GM18873 (cell line): ENCODE results near the gene APPBP2.

Source experiments
- ATAC-seq: cut with Tn5 transposase; IDR thresholded peaks from one replicate; pipeline ENCODE4 v1.9.1; 2021; ENCODE audit warnings: mild to moderate bottlenecking, moderate library complexity, moderate number of reproducible peaks; ENCODE audit not compliant: unreplicated experiment, low FRiP score

The APPBP2 gene

DNA sequence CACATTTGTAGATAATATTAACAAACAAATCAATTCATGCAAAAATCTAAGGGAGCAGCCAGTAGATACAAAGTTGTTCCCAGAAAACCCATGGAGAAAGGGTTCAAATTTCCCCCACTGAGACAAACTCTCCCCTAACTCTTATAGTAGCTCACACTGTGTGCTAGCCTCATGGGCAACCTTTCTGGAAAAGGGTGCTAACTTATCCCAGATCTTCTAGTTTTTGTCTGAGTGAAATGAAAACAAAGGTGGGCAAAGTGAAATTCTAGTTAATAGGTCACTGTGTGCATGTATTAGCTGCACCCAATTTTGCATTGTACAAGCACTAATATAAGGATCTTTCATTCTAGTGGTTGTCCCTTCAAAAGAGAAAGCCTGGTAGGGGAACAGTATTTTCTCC lies 124.2 kb downstream of the APPBP2 start:
- no peak for ATAC-seq

DNA sequence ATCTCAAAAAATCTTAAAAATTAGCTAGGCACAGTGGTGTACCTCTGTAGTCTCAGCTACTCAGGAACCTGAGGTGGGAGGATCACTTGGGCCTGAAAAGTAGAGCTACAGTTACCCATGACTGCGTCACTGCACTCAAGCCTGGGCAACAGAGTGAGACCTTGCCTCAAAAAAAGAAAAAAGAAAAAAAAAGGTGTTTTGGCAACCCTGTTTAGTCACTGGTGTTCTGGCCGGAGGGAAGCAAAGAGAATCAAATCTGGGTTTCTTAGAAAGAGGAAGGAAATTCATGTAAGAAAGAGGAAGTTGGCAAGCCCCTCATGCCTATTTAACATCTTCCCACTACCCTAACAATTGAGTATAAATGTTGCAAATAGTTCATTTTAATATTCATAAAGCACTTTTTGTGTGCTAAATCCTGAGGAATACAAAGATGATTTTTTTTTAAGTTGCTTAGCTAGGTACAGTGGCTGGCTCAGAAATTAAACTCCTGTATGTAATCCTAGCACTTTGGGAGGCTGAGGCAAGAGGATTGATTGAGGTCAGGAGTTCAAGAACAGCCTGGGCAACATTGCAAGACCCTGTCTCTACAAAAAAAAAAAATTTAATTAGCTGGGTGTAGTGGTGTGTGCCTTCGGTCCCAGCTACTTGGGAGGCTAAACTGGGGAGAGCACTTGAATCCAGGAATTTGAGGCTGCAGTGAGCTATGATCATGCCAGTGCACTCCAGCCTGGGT lies 127.6 kb downstream of the APPBP2 start:
- ATAC-seq = no peak

DNA sequence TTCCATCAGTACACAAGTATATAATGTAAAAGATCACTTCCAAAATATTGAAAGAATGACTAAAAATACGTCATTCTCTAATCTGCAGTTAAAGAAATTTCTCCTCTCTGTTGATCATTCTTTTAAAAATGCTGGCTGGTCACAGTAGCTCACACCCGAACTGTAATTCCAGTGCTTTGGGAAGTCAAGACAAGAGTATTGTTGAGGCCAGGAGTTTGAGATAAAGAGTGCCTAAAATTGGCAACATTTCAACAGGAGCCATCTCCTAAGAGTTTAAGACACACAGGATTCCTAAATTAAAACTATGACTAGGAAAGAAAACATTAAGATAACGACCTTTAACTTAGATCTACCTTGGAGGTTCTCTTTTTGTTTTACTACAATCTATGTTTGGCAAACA lies 129.6 kb downstream of the APPBP2 start:
- no peak for ATAC-seq

DNA sequence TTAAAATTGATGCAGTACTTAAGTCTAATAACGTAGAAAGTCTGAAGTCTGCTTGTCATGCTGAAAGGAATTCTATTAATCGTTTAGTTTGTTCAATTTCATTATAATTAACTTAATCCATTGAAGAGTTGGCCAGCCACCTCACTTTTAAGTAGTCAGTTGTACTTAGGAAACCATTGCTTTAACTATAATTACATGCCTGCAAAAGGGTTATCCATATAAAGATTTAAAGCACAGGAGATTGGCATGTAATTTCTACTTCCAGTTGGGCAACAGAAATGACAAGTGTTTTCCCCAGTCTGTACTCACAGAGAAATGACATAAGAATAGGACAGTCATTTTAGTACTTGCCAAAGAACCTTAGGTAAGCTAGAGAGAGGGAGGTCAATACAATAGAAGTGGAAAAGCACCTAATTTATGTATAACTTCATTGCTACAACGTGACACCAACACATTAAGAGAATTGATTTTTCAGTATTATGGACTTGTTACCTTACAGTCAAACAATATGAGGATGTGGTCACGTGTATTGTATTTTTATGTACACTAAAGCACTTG lies 130.5 kb downstream of the APPBP2 start:
- ATAC-seq = no peak

DNA sequence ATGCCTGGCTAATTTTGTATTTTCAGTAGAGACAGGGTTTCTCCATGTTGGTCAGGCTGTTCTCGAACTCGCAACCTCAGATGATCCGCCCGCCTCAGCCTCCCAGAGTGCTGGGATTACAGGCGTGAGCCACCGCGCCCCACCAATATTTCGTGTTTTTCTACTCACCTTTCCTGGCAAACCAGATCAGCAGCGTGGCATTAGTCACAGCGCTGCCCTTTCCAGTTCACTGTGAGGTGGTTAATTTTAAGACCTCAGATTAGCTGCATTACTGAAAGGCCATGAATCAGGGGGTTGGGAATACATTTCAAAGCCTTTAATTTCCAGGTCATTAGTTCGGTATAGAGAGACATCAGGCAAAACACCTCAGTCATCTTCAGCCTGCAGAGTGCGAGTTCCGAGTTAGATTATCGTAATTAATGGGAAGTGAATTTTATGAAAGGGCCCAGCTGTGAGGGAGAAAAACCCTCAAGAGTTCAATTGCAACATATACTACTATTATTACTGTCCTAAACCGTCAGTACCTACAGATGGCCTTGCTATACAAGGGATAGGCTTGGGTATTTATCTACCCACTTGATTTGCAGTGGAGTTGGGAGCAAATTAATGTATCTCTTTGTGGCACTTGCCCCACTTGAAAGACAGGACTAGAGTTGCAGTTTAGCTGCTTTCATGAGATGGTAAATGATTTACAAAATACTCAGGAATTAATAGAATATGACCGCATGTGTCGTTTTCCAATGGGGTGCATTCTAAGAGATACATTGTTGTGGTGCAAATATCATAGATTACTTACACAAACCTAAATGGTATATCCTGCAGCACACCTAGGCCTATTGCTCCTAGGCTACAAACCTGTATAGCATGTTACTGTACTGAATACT lies 132.0 kb downstream of the APPBP2 start:
- no peak for ATAC-seq
